GM23248 (cell line): ENCODE data around the gene CRYBA4. TPM values are rescaled to one million over a fixed set of nuclear protein-coding genes. Genes with fewer than 3 reads are reported as not detected.

ENCODE experiments used
- DNase-seq: peaks from one replicate; pipeline ENCODE4 v3.0.0-alpha.2; 2015
- H2AFZ ChIP-seq: fragments of 200-600 bp; sonication (generic); 2 replicates; pipeline ENCODE4 v1.6.1; 2016; ENCODE audit warnings: antibody characterized with exemption
- H3F3A ChIP-seq: fragments of 200-600 bp; sonication (generic); 2 replicates; pipeline ENCODE4 v1.6.1; 2016; ENCODE audit warnings: mild to moderate bottlenecking, antibody characterized with exemption, mixed run types; ENCODE audit not compliant: insufficient read depth
- H3K27ac ChIP-seq: fragments of 200-600 bp; sonication (generic); 2 replicates; pipeline ENCODE4 v1.5.1; 2016; ENCODE audit warnings: mild to moderate bottlenecking
- H3K27me3 ChIP-seq: fragments of 200-600 bp; sonication (generic); replicated peaks from 2 replicates; pipeline ENCODE4 v1.6.1; 2016; ENCODE audit warnings: mild to moderate bottlenecking; ENCODE audit not compliant: insufficient read depth
- H3K36me3 ChIP-seq: fragments of 200-600 bp; sonication (generic); 2 replicates; pipeline ENCODE4 v1.6.1; 2016; ENCODE audit warnings: low read depth, mild to moderate bottlenecking
- H3K4me1 ChIP-seq: fragments of 200-600 bp; sonication (generic); 2 replicates; pipeline ENCODE4 v1.6.1; 2016; ENCODE audit warnings: mild to moderate bottlenecking; ENCODE audit not compliant: insufficient read depth
- H3K4me2 ChIP-seq: fragments of 200-600 bp; sonication (generic); one replicate; pipeline ENCODE4 v1.6.1; 2016; ENCODE audit warnings: mild to moderate bottlenecking; ENCODE audit not compliant: unreplicated experiment
- H3K4me3 ChIP-seq: fragments of 200-600 bp; sonication (generic); 2 replicates; pipeline ENCODE4 v1.5.1; 2016; ENCODE audit warnings: mild to moderate bottlenecking
- H3K79me2 ChIP-seq: fragments of 200-600 bp; sonication (generic); 2 replicates; pipeline ENCODE4 v1.6.1; 2016; ENCODE audit warnings: mild to moderate bottlenecking; ENCODE audit not compliant: insufficient read depth
- H3K9ac ChIP-seq: fragments of 200-600 bp; sonication (generic); 2 replicates; pipeline ENCODE4 v1.6.1; 2016; ENCODE audit warnings: mild to moderate bottlenecking
- H3K9me2 ChIP-seq: fragments of 200-600 bp; sonication (generic); 2 replicates; pipeline ENCODE4 v1.6.1; 2016; ENCODE audit warnings: mixed run types, mild to moderate bottlenecking, moderate library complexity; ENCODE audit not compliant: insufficient read depth
- H3K9me3 ChIP-seq: fragments of 200-600 bp; sonication (generic); one replicate; pipeline ENCODE4 v1.6.1; 2017; ENCODE audit warnings: low read depth
- H4K20me1 ChIP-seq: fragments of 200-600 bp; sonication (generic); 2 replicates; pipeline ENCODE4 v1.6.0; 2016; ENCODE audit not compliant: insufficient read depth
- EZH2 ChIP-seq: fragments of 200-600 bp; sonication (generic); IDR thresholded peaks from 2 replicates; pipeline ENCODE4 v1.6.1; 2018; ENCODE audit warnings: antibody characterized with exemption, mild to moderate bottlenecking; ENCODE audit not compliant: insufficient read depth, poor library complexity, severe bottlenecking
- EZH2phosphoT487 ChIP-seq: fragments of 200-600 bp; sonication (generic); IDR thresholded peaks from 2 replicates; pipeline ENCODE4 v1.6.1; 2018; ENCODE audit warnings: antibody characterized with exemption, moderate library complexity, mild to moderate bottlenecking, low read depth; ENCODE audit not compliant: insufficient read depth
- WGBS, 2 experiments: methylation state at CpG; one replicate each; pipeline ENCODE4 v1.1.6; 2015 to 2017; ENCODE audit warnings: low lambda C conversion rate in 2 of 2, low coverage in 1 of 2; ENCODE audit errors: missing lambda C conversion rate in 2 of 2; 5-methylcytosine and 5-hydroxymethylcytosine counted together
- in situ Hi-C: fragments of 300-500 bp; cut with MboI; formaldehyde crosslinking; loops from 2 replicates; pipeline ENCODE4 v1.15.0; 2020
- polyA plus RNA-seq: library from polyadenylated mRNA; unstranded; fragments of >200 nt; fragmentation: Nextera tagmentation; extraction: Ambion mirVana; gene quantifications from 2 replicates; pipeline ENCODE4 v1.2.1, GENCODE V29; 2016
- total RNA-seq: library from RNA; depleted of rRNA; stranded (reverse); fragments of >200 nt; shearing (Covaris generic); gene quantifications from 2 replicates; pipeline ENCODE4 v1.2.3, GENCODE V29; 2014

Gene CRYBA4
- total and polyA plus RNA-seq, 2 experiments from 2014 or later: not detected

DNA sequence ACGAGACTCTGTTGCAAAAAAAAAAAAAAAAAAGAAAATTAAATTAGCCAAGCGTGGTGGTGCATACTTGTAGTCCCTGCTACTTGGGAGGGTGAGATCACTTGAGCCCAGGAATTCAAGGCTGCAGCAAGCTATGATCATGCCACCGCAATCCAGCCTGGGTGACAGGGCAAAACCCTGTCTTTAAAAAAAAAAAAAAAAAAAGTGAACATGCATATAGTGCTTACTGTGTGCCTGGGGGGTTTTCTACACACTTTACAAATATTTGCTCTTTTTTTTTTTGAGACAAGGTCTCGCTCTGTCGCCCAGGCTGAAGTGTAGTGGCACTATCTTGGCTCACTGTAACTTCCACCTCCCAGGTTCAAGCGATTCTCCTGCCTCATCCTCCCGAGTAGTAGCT, 44.7 kb upstream of the CRYBA4 start:
- Histone ChIP-seq H3K9ac (no peak overlapping the region), H3K36me3 (0 out of 2 replicates have a peak, but pooled peaks cover 3% of the 10 kb centered on the region), H3K4me1 (no peaks in the 10 kb centered on the region), H3K4me3 (no peak overlapping the region), H4K20me1 (no peaks in the 10 kb centered on the region; the same call in 1 of the 2 replicates), H2AFZ (no peak overlapping the region), H3F3A (no peaks in the 10 kb centered on the region), H3K4me2 (no peak overlapping the region), H3K9me2 (no peaks in the 10 kb centered on the region), H3K27ac (no peak overlapping the region), H3K79me2 (peaks cover 83% of the 10 kb centered on the region), H3K9me3 (no peaks in the 10 kb centered on the region), H3K27me3 (no peaks in the 10 kb centered on the region)
- TF ChIP-seq EZH2 (no peak), EZH2phosphoT487 (no peak)
- in situ Hi-C loops: no loop called here
- 95 to 97% methylated on average over 7 of the region's 7 CpGs for WGBS, 2 experiments
- no peak for DNase-seq

DNA sequence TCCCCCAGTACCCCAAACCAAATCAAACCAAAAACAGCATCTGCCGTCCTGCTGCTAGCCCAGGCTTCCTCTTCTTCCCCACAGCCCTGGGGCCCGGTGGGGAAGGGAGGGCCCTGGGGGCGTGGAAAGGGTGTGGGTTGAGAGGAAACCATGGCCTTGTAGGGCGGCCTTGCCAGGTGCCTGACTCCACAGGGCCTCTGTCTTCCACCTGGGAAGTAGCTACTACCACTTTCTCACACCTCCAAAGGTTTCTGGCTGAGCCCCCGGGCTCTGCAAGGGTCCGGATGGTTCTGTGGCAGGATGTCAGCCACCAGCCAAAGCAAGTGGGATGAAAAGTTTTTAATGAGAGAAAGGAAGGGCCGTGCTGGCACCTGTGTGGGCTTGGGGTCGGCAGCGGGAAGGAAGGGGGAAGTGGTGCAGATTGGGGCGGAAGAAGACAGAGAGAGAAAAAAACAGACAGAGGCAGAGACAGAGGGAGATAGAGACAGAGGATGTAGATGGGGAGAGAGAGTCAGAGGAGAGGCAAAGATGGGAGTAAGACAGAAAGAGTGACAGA, 42.4 kb upstream of the CRYBA4 start:
- Histone ChIP-seq H3K36me3 (no peaks in the 10 kb centered on the region), H2AFZ (no peak overlapping the region), H3K9me2 (no peaks in the 10 kb centered on the region), H3K9me3 (no peaks in the 10 kb centered on the region), H3K4me3 (no peak overlapping the region), H3K27ac (no peak overlapping the region), H3K27me3 (no peaks in the 10 kb centered on the region), H3K4me1 (peaks cover 3% of the 10 kb centered on the region), H4K20me1 (no peaks in the 10 kb centered on the region; the same call in 1 of the 2 replicates), H3F3A (peaks cover 6% of the 10 kb centered on the region), H3K9ac (no peak overlapping the region), H3K4me2 (no peak overlapping the region), H3K79me2 (peaks cover 84% of the 10 kb centered on the region)
- no peak for DNase-seq
- 84 to 89% methylated on average over 10 of the region's 10 CpGs for WGBS, 2 experiments
- in situ Hi-C loops: no loop called here
- TF ChIP-seq EZH2phosphoT487: no peak
- TF ChIP-seq EZH2: no peak

DNA sequence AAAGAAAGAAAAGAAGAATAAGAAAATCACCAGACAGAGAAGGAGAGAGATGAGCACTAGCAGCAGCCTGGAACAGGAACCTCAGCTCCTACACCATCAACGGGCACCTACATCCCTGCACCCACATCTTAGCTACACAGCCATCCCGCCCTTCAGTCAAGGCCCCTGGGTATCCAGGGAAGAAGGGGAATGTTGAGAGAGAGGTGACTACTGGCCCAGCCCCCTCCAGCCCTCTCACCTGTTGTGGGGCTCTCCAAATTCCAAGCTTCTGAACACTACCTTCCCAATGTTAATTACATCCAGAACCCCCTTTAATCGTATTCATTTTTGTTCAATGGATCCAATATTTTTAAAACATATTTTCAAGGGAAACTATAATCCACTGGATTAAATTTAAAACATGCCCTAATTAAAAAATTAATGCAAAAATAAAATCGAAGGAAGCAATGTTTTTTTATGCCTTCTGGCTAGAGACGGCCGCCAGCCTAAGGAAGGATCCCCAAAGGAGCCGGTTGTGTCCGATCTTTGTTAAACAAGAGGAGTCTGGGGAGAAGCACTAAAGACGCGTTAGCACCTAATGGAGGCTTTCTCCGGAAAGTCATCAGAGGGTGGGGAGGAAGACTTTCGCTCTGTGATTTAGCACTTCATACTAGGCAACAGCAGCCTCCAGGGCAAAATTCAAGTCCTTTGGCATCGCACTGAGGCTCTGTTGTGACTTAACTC, 41.4 kb upstream of the CRYBA4 start:
- WGBS, 2 experiments: 86 to 88% methylated on average over 13 of the region's 13 CpGs
- TF ChIP-seq EZH2 (no peak), EZH2phosphoT487 (no peak)

DNA sequence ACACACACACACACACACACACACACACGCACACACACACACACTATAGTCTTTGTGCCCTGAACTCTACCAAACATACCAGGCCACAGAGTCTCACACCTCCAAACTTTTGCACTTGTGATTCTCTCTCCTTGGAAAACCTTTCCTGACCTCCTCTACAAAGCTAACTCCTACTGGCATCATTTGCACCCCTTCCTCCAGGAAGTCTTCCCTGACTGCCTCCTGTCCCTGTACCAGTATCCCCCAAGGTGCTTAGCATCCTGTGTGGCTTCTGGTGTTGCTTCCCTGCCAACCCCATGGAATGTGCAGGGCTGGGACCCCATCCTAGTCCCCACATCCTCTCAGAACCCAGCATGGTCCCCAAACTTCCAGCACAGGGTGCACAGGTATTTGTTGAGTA, 40.7 kb upstream of the CRYBA4 start:
- H3K9me3 ChIP-seq: no peaks in the 10 kb centered on the region
- peaks cover 76% of the 10 kb centered on the region for H3K79me2 ChIP-seq
- H3K9ac ChIP-seq: no peak overlapping the region
- in situ Hi-C loops: no loop called here
- no peak for DNase-seq
- no peaks in the 10 kb centered on the region; the same call in 1 of the 2 replicates for H4K20me1 ChIP-seq
- no peaks in the 10 kb centered on the region for H3K9me2 ChIP-seq
- no peak overlapping the region for H3K4me3 ChIP-seq
- no peaks in the 10 kb centered on the region for H3K36me3 ChIP-seq
- no peak overlapping the region for H2AFZ ChIP-seq
- no peaks in the 10 kb centered on the region for H3K27me3 ChIP-seq
- 71 to 83% methylated on average over 1 of the region's 1 CpG for WGBS, 2 experiments
- no peak overlapping the region for H3K4me2 ChIP-seq
- peaks cover 15% of the 10 kb centered on the region for H3K4me1 ChIP-seq
- H3F3A ChIP-seq: peaks cover 19% of the 10 kb centered on the region
- no peak for TF ChIP-seq EZH2phosphoT487
- no peak for TF ChIP-seq EZH2
- H3K27ac ChIP-seq: no peak overlapping the region

More for the DNA sequence above, 41.4 kb upstream of the CRYBA4 start:
- Histone ChIP-seq H3K36me3 (no peaks in the 10 kb centered on the region), H3K27me3 (no peaks in the 10 kb centered on the region), H3K9me3 (no peaks in the 10 kb centered on the region), H3K9ac (no peak overlapping the region), H3K4me1 (peaks cover 12% of the 10 kb centered on the region), H3F3A (peaks cover 16% of the 10 kb centered on the region), H2AFZ (no peak overlapping the region), H3K79me2 (peaks cover 80% of the 10 kb centered on the region), H3K4me2 (no peak overlapping the region), H3K4me3 (no peak overlapping the region), H3K9me2 (no peaks in the 10 kb centered on the region), H3K27ac (no peak overlapping the region), H4K20me1 (no peaks in the 10 kb centered on the region; the same call in 1 of the 2 replicates)
- DNase-seq: no peak
- in situ Hi-C loops: no loop called here
